HG03558 (cell line): Measurements from ENCODE around the gene CCRL2.

ENCODE experiments used
- ATAC-seq: cut with Tn5 transposase; IDR thresholded peaks from one replicate; pipeline ENCODE4 v1.9.1; 2021; ENCODE audit warnings: moderate number of reproducible peaks; ENCODE audit not compliant: unreplicated experiment; ENCODE audit errors: extremely low read depth

Gene CCRL2, protein sequence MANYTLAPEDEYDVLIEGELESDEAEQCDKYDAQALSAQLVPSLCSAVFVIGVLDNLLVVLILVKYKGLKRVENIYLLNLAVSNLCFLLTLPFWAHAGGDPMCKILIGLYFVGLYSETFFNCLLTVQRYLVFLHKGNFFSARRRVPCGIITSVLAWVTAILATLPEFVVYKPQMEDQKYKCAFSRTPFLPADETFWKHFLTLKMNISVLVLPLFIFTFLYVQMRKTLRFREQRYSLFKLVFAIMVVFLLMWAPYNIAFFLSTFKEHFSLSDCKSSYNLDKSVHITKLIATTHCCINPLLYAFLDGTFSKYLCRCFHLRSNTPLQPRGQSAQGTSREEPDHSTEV

DNA sequence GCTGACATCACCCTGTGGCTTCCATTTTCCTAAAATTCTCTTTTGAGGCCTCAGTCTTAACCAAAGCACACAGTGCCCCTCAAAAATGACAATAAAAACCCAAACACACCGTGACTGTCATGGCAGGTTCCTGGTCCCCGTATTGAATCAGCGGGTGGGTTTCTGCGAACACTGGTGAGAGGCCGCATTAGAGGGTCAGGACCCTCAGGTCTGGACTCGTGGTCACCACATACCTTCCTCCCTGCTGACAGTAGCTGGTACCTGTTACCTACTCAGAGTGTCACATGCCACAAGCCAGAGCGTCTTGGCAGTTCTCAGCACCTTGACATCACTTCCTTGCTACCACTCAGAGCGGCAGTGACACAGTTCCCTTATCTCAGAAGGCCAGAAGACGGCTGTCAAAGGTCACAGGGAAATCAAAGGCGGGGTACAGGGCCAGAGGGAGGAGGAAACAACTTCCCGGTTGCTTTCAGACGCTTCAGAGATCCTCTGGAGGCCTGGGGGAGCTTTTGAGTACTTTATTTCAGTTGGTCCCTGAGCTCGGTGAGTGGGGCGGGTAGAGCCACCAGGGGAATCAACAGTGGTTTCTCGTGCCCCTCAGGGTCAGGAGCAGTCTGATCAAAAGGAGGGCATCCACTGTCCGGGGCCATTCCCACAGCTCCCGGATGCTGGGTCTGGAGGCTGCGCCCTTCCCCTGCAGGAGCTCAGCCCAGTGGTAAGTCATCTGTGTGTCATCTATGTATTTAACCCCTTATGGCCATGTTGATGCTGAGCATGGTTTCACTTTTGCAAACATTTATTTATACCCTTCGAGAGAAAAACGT lies at the start of gene CCRL2, which contains the start of gene CCR5AS:
Gene CCRL2, plus strand, starts transcription at position 472 of the 824 bp plus-strand sequence. CDS start 821 bp downstream, outside the sequence.
Gene CCR5AS, minus strand, starts transcription at position 279 of the 824 bp plus-strand sequence.
- no peak for ATAC-seq

DNA sequence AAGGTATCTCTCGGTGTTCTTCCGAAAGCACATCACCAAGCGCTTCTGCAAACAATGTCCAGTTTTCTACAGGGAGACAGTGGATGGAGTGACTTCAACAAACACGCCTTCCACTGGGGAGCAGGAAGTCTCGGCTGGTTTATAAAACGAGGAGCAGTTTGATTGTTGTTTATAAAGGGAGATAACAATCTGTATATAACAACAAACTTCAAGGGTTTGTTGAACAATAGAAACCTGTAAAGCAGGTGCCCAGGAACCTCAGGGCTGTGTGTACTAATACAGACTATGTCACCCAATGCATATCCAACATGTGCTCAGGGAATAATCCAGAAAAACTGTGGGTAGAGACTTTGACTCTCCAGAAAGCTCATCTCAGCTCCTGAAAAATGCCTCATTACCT lies 48.6 kb upstream of the CCRL2 start:
- ATAC-seq: no peak

DNA sequence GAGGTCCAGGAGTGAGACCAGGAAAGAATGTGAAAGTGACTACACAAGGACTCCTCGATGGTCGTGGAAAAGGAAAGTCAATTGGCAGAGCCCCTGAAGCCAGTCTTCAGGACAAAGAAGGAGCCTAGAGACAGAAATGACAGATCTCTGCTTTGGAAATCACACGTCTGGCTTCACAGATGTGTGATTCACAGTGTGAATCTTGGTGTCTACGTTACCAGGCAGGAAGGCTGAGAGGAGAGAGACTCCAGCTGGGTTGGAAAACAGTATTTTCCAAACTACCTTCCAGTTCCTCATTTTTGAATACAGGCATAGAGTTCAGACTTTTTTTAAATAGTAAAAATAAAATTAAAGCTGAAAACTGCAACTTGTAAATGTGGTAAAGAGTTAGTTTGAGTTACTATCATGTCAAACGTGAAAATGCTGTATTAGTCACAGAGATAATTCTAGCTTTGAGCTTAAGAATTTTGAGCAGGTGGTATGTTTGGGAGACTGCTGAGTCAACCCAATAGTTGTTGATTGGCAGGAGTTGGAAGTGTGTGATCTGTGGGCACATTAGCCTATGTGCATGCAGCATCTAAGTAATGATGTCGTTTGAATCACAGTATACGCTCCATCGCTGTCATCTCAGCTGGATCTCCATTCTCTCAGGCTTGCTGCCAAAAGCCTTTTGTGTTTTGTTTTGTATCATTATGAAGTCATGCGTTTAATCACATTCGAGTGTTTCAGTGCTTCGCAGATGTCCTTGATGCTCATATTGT lies 47.1 kb upstream of the CCRL2 start:
- ATAC-seq: peak; percentile 72

DNA sequence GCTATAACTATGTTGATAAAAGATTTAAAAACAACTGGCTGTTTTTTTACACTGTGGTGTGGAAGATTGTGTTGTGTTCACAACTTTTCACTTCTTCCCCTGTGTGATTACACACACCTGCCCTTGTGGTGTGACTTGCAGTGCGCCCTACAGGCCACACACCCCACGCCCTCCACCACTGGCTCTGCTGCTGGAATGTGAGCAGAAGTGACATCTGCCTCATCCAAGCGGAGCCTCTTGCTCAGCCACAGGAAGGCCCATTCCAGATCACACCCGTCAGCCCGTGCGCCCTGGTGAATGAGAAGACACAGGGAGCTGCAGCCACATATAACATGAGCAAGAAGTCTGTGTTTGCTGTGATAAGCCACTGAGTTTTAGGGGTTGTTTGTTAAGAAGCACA lies 46.2 kb upstream of the CCRL2 start:
- no peak for ATAC-seq

DNA sequence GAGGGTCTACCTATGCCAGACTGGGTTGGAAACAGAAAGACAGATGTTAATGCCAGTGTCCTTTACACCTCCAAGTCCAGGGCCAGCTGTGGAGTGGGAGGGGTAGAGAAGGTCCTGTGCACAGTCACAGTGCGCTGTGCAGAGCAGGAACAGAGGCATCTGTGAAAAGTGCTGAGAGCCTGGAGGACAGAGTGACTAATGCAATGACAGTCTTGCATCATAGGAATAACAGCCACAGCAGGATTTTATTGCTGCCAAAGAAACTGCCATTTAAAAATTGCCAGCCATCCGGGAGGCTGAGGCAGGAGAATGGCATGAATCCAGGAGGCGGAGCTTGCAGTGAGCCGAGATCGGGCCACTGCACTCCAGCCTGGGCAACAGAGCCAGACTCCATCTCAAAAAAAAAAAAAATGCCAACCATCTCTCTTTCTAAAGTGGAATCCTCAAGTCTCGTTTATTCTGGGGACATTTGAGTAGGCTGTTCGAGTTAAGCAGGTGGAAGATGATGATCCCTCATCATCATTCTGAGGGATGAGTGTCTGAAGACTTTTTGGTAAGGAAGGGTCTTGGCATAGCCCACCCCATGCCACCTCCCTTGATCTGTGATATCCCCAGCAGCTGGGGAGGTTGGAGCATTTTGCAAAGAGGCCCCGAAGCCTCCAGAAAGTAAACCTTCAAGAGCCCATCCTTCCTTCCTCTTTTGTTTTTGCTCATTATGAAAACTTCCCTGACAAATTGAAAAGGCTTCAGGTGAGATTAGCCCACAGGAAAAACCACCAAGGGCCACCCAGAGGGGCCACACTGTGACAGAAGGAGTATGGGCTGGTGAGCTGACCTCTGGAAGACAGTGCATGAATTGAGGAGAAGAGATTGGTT lies 45.4 kb upstream of the CCRL2 start:
- ATAC-seq: no peak

DNA sequence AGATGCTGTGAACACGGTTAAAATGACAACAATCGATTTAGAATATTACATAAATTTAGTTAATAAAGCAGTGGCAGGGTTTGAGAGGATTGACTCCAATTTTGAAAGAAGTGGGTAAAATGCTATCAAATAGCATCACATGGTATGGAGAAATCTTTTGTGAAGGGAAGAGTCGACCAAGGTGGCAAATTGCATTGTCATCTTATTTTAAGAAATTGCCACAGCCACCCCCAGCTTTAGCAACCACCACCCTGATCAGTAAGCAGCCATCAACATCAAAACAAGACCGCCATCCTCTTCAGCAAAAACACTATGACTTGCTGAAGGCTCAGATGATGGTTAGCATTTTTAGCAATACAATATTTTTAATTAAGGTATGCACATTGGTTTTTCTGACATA lies 42.0 kb upstream of the CCRL2 start:
- no peak for ATAC-seq

DNA sequence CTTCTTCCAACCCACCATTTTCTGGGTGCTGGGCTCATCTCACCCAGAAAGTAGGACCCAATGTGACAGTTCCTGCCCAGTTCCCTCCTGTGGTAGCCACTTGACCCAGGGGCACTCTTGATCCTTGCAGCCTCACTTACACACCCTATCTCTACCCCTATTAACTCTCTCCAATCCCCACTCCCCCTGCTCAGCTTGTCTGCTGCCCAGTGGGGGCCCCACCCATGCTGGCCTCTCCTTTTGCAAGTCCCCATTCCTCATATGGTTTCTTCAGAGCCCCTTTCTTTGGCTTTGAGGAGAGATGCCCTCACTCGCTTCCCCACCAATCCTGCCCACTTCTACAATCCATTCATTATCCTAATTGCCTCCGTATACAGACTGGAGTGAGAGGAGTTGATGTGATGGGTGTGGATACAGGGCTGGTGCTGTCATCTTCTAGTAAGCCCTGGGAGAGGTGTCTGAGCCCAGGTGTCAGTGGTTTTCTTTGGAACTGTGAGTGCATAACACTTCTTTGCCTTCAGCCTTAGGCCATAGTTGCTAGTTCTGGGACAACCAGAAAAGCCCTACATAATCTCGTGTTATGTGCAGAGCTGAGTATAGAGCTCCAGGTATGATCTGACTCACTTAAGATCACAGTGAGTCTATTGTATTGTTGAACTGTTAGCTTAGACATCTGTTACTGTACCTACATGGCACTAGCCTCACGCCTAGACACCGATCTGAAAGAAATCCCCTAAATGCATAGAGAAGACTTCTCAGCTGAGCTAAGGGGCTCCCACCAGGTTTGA lies 41.1 kb upstream of the CCRL2 start:
- no peak for ATAC-seq

DNA sequence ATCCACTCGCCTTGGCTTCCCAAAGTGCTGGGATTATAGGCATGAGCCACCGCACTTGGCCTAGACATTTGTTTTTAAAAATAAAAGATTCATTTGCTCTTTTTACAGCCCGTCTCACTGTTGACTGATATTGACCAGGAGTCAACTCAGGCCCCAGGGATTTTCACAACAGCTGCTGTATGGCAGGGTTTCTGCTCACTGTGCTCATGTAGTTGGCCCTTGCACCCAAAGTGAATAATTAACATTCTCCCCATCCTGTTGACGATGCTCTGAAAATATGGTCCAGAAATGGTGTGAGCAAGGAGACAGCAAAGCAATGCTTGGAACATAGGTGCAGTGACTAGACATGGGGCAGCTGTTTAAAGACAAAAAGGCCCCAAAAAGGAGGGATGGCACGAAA lies 39.2 kb upstream of the CCRL2 start:
- no peak for ATAC-seq

DNA sequence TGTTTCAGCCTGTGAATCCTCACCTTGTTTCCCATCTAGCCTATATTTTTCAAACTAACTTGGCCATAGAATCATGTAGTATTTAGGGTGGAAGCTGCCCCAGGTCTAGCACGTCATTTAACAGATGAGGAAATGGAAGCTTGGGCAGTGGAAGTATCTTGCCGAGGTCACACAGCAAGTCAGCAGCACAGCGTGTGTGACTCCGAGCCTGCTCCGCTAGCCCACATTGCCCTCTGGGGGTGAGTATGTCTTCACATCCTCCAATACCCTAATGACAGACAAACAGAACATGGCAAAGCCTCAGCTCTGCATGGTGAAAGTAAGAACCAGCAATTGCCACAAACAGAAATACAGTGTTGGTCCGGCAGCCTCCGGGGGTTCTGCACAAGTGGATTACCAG lies 38.5 kb upstream of the CCRL2 start:
- ATAC-seq: no peak

DNA sequence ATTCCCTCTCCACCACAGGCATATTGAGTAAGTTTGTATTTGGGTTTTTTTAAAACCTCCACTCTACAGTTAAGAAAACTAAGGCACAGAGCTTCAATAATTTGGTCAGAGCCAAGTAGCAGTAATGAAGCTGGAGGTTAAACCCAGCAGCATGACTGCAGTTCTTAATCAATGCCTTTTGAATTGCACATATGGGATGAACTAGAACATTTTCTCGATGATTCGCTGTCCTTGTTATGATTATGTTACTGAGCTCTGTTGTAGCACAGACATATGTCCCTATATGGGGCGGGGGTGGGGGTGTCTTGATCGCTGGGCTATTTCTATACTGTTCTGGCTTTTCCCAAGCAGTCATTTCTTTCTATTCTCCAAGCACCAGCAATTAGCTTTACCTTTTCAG lies 37.9 kb upstream of the CCRL2 start:
- no peak for ATAC-seq

DNA sequence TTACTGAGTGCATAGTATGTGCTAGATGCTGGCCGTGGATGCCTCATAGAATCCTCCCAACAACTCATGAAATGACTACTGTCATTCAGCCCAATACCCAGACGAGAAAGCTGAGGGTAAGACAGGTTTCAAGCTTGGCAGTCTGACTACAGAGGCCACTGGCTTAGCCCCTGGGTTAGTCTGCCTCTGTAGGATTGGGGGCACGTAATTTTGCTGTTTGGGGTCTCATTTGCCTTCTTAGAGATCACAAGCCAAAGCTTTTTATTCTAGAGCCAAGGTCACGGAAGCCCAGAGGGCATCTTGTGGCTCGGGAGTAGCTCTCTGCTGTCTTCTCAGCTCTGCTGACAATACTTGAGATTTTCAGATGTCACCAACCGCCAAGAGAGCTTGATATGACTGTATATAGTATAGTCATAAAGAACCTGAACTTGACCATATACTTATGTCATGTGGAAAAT lies 37.4 kb upstream of the CCRL2 start:
- peak; percentile 48 for ATAC-seq

DNA sequence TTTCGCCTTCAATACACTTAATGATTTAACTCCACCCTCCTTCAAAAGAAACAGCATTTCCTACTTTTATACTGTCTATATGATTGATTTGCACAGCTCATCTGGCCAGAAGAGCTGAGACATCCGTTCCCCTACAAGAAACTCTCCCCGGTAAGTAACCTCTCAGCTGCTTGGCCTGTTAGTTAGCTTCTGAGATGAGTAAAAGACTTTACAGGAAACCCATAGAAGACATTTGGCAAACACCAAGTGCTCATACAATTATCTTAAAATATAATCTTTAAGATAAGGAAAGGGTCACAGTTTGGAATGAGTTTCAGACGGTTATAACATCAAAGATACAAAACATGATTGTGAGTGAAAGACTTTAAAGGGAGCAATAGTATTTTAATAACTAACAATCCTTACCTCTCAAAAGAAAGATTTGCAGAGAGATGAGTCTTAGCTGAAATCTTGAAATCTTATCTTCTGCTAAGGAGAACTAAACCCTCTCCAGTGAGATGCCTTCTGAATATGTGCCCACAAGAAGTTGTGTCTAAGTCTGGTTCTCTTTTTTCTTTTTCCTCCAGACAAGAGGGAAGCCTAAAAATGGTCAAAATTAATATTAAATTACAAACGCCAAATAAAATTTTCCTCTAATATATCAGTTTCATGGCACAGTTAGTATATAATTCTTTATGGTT lies 36.1 kb upstream of the CCRL2 start, which contains the start of gene CCR5:
Gene CCR5, plus strand, starts transcription at position 108 of the 680 bp plus-strand sequence. CDS start 1,957 bp downstream, outside the sequence.
- no peak for ATAC-seq

DNA sequence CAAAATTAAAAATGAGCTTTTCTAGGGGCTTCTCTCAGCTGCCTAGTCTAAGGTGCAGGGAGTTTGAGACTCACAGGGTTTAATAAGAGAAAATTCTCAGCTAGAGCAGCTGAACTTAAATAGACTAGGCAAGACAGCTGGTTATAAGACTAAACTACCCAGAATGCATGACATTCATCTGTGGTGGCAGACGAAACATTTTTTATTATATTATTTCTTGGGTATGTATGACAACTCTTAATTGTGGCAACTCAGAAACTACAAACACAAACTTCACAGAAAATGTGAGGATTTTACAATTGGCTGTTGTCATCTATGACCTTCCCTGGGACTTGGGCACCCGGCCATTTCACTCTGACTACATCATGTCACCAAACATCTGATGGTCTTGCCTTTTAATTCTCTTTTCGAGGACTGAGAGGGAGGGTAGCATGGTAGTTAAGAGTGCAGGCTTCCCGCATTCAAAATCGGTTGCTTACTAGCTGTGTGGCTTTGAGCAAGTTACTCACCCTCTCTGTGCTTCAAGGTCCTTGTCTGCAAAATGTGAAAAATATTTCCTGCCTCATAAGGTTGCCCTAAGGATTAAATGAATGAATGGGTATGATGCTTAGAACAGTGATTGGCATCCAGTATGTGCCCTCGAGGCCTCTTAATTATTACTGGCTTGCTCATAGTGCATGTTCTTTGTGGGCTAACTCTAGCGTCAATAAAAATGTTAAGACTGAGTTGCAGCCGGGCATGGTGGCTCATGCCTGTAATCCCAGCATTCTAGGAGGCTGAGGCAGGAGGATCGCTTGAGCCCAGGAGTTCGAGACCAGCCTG lies 35.3 kb upstream of the CCRL2 start:
- ATAC-seq: no peak

DNA sequence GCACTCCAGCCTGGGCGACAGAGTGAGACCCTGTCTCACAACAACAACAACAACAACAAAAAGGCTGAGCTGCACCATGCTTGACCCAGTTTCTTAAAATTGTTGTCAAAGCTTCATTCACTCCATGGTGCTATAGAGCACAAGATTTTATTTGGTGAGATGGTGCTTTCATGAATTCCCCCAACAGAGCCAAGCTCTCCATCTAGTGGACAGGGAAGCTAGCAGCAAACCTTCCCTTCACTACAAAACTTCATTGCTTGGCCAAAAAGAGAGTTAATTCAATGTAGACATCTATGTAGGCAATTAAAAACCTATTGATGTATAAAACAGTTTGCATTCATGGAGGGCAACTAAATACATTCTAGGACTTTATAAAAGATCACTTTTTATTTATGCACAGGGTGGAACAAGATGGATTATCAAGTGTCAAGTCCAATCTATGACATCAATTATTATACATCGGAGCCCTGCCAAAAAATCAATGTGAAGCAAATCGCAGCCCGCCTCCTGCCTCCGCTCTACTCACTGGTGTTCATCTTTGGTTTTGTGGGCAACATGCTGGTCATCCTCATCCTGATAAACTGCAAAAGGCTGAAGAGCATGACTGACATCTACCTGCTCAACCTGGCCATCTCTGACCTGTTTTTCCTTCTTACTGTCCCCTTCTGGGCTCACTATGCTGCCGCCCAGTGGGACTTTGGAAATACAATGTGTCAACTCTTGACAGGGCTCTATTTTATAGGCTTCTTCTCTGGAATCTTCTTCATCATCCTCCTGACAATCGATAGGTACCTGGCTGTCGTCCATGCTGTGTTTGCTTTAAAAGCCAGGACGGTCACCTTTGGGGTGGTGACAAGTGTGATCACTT lies 34.3 kb upstream of the CCRL2 start:
- no peak for ATAC-seq

DNA sequence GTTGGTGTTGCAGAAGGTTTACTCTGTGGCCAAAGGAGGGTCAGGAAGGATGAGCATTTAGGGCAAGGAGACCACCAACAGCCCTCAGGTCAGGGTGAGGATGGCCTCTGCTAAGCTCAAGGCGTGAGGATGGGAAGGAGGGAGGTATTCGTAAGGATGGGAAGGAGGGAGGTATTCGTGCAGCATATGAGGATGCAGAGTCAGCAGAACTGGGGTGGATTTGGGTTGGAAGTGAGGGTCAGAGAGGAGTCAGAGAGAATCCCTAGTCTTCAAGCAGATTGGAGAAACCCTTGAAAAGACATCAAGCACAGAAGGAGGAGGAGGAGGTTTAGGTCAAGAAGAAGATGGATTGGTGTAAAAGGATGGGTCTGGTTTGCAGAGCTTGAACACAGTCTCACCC lies 32.3 kb upstream of the CCRL2 start:
- no peak for ATAC-seq

DNA sequence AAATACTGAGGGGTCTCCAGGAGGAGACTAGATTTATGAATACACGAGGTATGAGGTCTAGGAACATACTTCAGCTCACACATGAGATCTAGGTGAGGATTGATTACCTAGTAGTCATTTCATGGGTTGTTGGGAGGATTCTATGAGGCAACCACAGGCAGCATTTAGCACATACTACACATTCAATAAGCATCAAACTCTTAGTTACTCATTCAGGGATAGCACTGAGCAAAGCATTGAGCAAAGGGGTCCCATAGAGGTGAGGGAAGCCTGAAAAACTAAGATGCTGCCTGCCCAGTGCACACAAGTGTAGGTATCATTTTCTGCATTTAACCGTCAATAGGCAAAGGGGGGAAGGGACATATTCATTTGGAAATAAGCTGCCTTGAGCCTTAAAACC lies 31.8 kb upstream of the CCRL2 start:
- no peak for ATAC-seq

DNA sequence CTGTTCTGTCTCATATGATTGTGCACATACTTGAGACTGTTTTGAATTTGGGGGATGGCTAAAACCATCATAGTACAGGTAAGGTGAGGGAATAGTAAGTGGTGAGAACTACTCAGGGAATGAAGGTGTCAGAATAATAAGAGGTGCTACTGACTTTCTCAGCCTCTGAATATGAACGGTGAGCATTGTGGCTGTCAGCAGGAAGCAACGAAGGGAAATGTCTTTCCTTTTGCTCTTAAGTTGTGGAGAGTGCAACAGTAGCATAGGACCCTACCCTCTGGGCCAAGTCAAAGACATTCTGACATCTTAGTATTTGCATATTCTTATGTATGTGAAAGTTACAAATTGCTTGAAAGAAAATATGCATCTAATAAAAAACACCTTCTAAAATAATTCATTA lies 31.2 kb upstream of the CCRL2 start:
- no peak for ATAC-seq
